Prostate gland (tissue), 2 donors: ENCODE measurements around the gene MAML1. TPM values are rescaled to one million over a fixed set of nuclear protein-coding genes. Genes with fewer than 3 reads are reported as not detected.

ENCODE experiments used
- DNase-seq: peaks from one replicate; pipeline ENCODE4 v3.0.0-alpha.2; 2019; ENCODE audit warnings: low spot score
- H3K27ac ChIP-seq, 2 donors: fragments of 200-600 bp; sonication (generic); 2 replicates each; pipeline ENCODE4 v1.5.1; 2017 to 2019
- H3K27me3 ChIP-seq: fragments of 200-600 bp; sonication (generic); replicated peaks from 2 replicates; pipeline ENCODE4 v1.5.1; 2019; ENCODE audit not compliant: insufficient read depth
- H3K36me3 ChIP-seq, 2 donors: fragments of 200-600 bp; sonication (generic); 1 replicate in 1 of 2; 2 replicates in 1 of 2; pipeline versions ENCODE4 v1.5.1 to v1.8.1; 2017 to 2019
- H3K4me1 ChIP-seq: fragments of 200-600 bp; sonication (generic); replicated peaks from 2 replicates; pipeline ENCODE4 v1.5.1; 2019
- H3K4me3 ChIP-seq, 2 donors: fragments of 200-600 bp; sonication (generic); 2 replicates each; pipeline ENCODE4 v1.5.1; 2017 to 2019
- H3K9me3 ChIP-seq: fragments of 200-600 bp; sonication (generic); 2 replicates; pipeline ENCODE4 v1.5.1; 2017
- CTCF ChIP-seq, 4 experiments: fragments of 200-600 bp in 2 of 4; fragments of 450-650 bp in 2 of 4; sonication (generic) in 2 of 4; IDR thresholded peaks; 1 replicate in 3 of 4; 2 replicates in 1 of 4; pipeline ENCODE4 v1.5.1; 2016 to 2019; ENCODE audit warnings: antibody characterized with exemption in 4 of 4, mild to moderate bottlenecking in 2 of 4, moderate library complexity in 2 of 4
- POLR2A ChIP-seq: fragments of 450-650 bp; IDR thresholded peaks from one replicate; pipeline ENCODE4 v1.6.1; 2016; ENCODE audit warnings: antibody characterized with exemption, mild to moderate bottlenecking
- POLR2AphosphoS5 ChIP-seq: sonication (generic); formaldehyde crosslinking; IDR thresholded peaks from one replicate; pipeline ENCODE4 v1.6.1; 2017; ENCODE audit warnings: antibody characterized with exemption
- WGBS: methylation state at CpG from one replicate; pipeline ENCODE4 v1.1.5; 2018; 5-methylcytosine and 5-hydroxymethylcytosine counted together
- intact Hi-C: fragments of 100-400 bp; cut with DNase I; formaldehyde crosslinking; loops from one replicate; pipeline ENCODE4 v1.14.2; 2022
- total RNA-seq, 2 donors: library from RNA; depleted of rRNA; stranded (reverse); fragments of >200 nt; gene quantifications; one replicate each; pipeline ENCODE4 v1.1.0, GENCODE V29; 2016

MAML1 gene
- total RNA-seq, 2 donors from 2014 or later, result 33.9 to 54.7 TPM

GRCh38 chr5:179729727-179730126 lies 2.9 kb upstream of the MAML1 start:
- Histone ChIP-seq H3K27ac (no peak overlapping the region), H3K27me3 (no peaks in the 10 kb centered on the region), H3K9me3 (no peaks in the 10 kb centered on the region), H3K4me3 (no peak overlapping the region), H3K36me3 (peaks cover 5 to 12% of the 10 kb centered on the region in 2 donors), H3K4me1 (no peaks in the 10 kb centered on the region)
- TF ChIP-seq POLR2A (no peak), CTCF (IDR thresholded peaks at IDR 0.05) (no peak), POLR2AphosphoS5 (no peak)
- intact Hi-C loops, result no loop called here
- WGBS, result 82% methylated on average over 3 of the region's 3 CpGs
- no peak for DNase-seq

- no peaks in the 10 kb centered on the region for H3K27me3 ChIP-seq
- no peak overlapping the region for H3K4me3 ChIP-seq
- peaks cover 0 to 6% of the 10 kb centered on the region in 2 donors for H3K36me3 ChIP-seq
- DNase-seq, result no peak
- intact Hi-C loops, result no loop called here
- no peak overlapping the region for H3K27ac ChIP-seq
- H3K4me1 ChIP-seq, result no peaks in the 10 kb centered on the region
- 76% methylated on average over 3 of the region's 3 CpGs for WGBS
- no peaks in the 10 kb centered on the region for H3K9me3 ChIP-seq
- TF ChIP-seq POLR2AphosphoS5 (no peak), CTCF (IDR thresholded peaks at IDR 0.05) (no peak), POLR2A (no peak)
These were observed 2.3 kb upstream of the MAML1 start for GRCh38 chr5:179730356-179730755.

- Histone ChIP-seq H3K27ac (no peak overlapping the region), H3K9me3 (no peaks in the 10 kb centered on the region), H3K36me3 (peaks cover 0 to 6% of the 10 kb centered on the region in 2 donors)
These were observed 1.8 kb upstream of the MAML1 start for GRCh38 chr5:179730852-179731251.

GRCh38 chr5:179731791-179732411 lies 721 bp upstream of the MAML1 start:
- no peaks in the 10 kb centered on the region for H3K27me3 ChIP-seq
- H3K4me3 ChIP-seq, result peak overlapping the region; percentile 92 to 99
- 71% methylated on average over 24 of the region's 24 CpGs for WGBS
- H3K4me1 ChIP-seq, result no peaks in the 10 kb centered on the region
- DNase-seq, result no peak
- H3K27ac ChIP-seq, result peak overlapping the region; percentile 92 to 97
- H3K36me3 ChIP-seq, result peaks cover 0 to 6% of the 10 kb centered on the region in 2 donors
- intact Hi-C loops, result loop anchor here (2.0 kb wide), 2 partner anchors 33 to 53 kb away; partner anchors contain the start of gene CANX
- H3K9me3 ChIP-seq, result no peaks in the 10 kb centered on the region
- TF ChIP-seq CTCF (IDR thresholded peaks at IDR 0.05) (no peak), POLR2A (no peak), POLR2AphosphoS5 (no peak)

More at GRCh38 chr5:179730852-179731251, 1.8 kb upstream of the MAML1 start:
- Histone ChIP-seq H3K27me3 (no peaks in the 10 kb centered on the region), H3K4me3 (no peak overlapping the region), H3K4me1 (no peaks in the 10 kb centered on the region)
- no peak for DNase-seq
- intact Hi-C loops, result no loop called here
- WGBS, result 76% methylated on average over 3 of the region's 3 CpGs
- no peak for TF ChIP-seq POLR2A
- no peak for TF ChIP-seq CTCF (IDR thresholded peaks at IDR 0.05)
